GM23338 (cell line): ENCODE data around the gene ATP2B1. TPM values are rescaled to one million over a fixed set of nuclear protein-coding genes. Genes with fewer than 3 reads are reported as not detected.

Experiments used
- ATAC-seq: fragments of 200-7000 bp; cut with Tn5 transposase; 3 replicates; pipeline ENCODE4 v1.9.1; 2020
- DNase-seq: peaks from one replicate; pipeline ENCODE4 v3.0.0-alpha.2; 2015; ENCODE audit warnings: low spot score
- H2AFZ ChIP-seq: fragments of 200-600 bp; sonication (generic); 2 replicates; pipeline ENCODE4 v1.8.0; 2016; ENCODE audit warnings: antibody characterized with exemption, mild to moderate bottlenecking, moderate library complexity
- H3F3A ChIP-seq: fragments of 200-600 bp; sonication (generic); replicated peaks from 2 replicates; pipeline ENCODE4 v1.8.0; 2017; ENCODE audit warnings: antibody characterized with exemption, mixed run types, low read depth
- H3K27ac ChIP-seq: fragments of 200-600 bp; sonication (generic); 2 replicates; pipeline ENCODE4 v1.6.1; 2016; ENCODE audit warnings: low read depth
- H3K27me3 ChIP-seq: fragments of 200-600 bp; sonication (generic); 2 replicates; pipeline ENCODE4 v1.8.0; 2016; ENCODE audit warnings: mild to moderate bottlenecking, mixed run types, moderate library complexity; ENCODE audit not compliant: insufficient read depth
- H3K36me3 ChIP-seq: fragments of 200-600 bp; sonication (generic); 2 replicates; pipeline ENCODE4 v1.8.0; 2016; ENCODE audit warnings: mild to moderate bottlenecking; ENCODE audit not compliant: insufficient read depth
- H3K4me1 ChIP-seq: fragments of 200-600 bp; sonication (generic); 2 replicates; pipeline ENCODE4 v1.8.0; 2016; ENCODE audit warnings: mild to moderate bottlenecking, moderate library complexity; ENCODE audit not compliant: insufficient read depth
- H3K4me2 ChIP-seq: fragments of 200-600 bp; sonication (generic); 2 replicates; pipeline ENCODE4 v1.7.1; 2017; ENCODE audit warnings: mixed run types
- H3K4me3 ChIP-seq: fragments of 200-600 bp; sonication (generic); 2 replicates; pipeline ENCODE4 v1.6.1; 2016; ENCODE audit warnings: mixed run types
- H3K79me2 ChIP-seq: fragments of 200-600 bp; sonication (generic); replicated peaks from 2 replicates; pipeline ENCODE4 v1.8.0; 2017; ENCODE audit warnings: mild to moderate bottlenecking; ENCODE audit not compliant: insufficient read depth
- H3K9me2 ChIP-seq: fragments of 200-600 bp; sonication (generic); 2 replicates; pipeline ENCODE4 v1.8.0; 2017; ENCODE audit not compliant: insufficient read depth
- H4K20me1 ChIP-seq: fragments of 200-600 bp; sonication (generic); replicated peaks from 2 replicates; pipeline ENCODE4 v1.8.0; 2017; ENCODE audit warnings: mild to moderate bottlenecking; ENCODE audit not compliant: insufficient read depth
- H3K27ac Mint-ChIP-seq: 2 replicates; pipeline ENCODE4 v1.8.0; 2020; ENCODE audit warnings: inconsistent platforms, mild to moderate bottlenecking, moderate library complexity, mixed read lengths
- H3K27me3 Mint-ChIP-seq: 3 replicates; pipeline ENCODE4 v1.8.0; 2022; ENCODE audit warnings: low read depth, mild to moderate bottlenecking, moderate library complexity, mixed read lengths, inconsistent platforms; ENCODE audit not compliant: insufficient read depth, poor library complexity
- H3K36me3 Mint-ChIP-seq: 3 replicates; pipeline ENCODE4 v1.8.0; 2021; ENCODE audit warnings: low read depth, mild to moderate bottlenecking, inconsistent platforms, moderate library complexity, mixed read lengths
- H3K4me1 Mint-ChIP-seq: 3 replicates; pipeline ENCODE4 v1.8.0; 2020; ENCODE audit warnings: mild to moderate bottlenecking, inconsistent platforms, mixed read lengths
- H3K4me3 Mint-ChIP-seq: 3 replicates; pipeline ENCODE4 v1.8.0; 2021; ENCODE audit warnings: moderate library complexity, mild to moderate bottlenecking, inconsistent platforms, mixed read lengths
- H3K9me3 Mint-ChIP-seq: 3 replicates; pipeline ENCODE4 v1.8.0; 2020; ENCODE audit warnings: moderate library complexity, mild to moderate bottlenecking, inconsistent platforms, mixed read lengths
- CREB1 ChIP-seq: fragments of 250-450 bp; sonication (Bioruptor Pico); IDR thresholded peaks from 2 replicates; pipeline ENCODE4 v1.5.0; 2020; ENCODE audit warnings: low read depth, mild to moderate bottlenecking, moderate library complexity
- ETS1 ChIP-seq: IDR thresholded peaks from 2 replicates; pipeline ENCODE4 v1.6.1; 2016; ENCODE audit warnings: antibody characterized with exemption
- EZH2 ChIP-seq: fragments of 200-600 bp; sonication (generic); IDR thresholded peaks from one replicate; pipeline ENCODE4 v1.8.0; 2017; ENCODE audit warnings: antibody characterized with exemption, mild to moderate bottlenecking, low read depth; ENCODE audit not compliant: unreplicated experiment
- EZH2phosphoT487 ChIP-seq: fragments of 200-600 bp; sonication (generic); IDR thresholded peaks from one replicate; pipeline ENCODE4 v1.8.1; 2018; ENCODE audit warnings: antibody characterized with exemption; ENCODE audit not compliant: unreplicated experiment
- JUNB ChIP-seq: IDR thresholded peaks from one replicate; pipeline ENCODE4 v1.6.1; 2016; ENCODE audit warnings: antibody characterized with exemption; ENCODE audit not compliant: unreplicated experiment
- NANOG ChIP-seq: IDR thresholded peaks from 2 replicates; pipeline ENCODE4 v1.6.1; 2016; ENCODE audit warnings: antibody characterized with exemption, borderline replicate concordance
- POLR2AphosphoS5 ChIP-seq: IDR thresholded peaks from 2 replicates; pipeline ENCODE4 v1.6.1; 2016; ENCODE audit warnings: antibody characterized with exemption, low read depth
- STAT1 ChIP-seq: IDR thresholded peaks from one replicate; pipeline ENCODE4 v1.6.1; 2016; ENCODE audit warnings: antibody characterized with exemption; ENCODE audit not compliant: unreplicated experiment
- ZNF114 ChIP-seq: fragments of 250-450 bp; sonication (Bioruptor Pico); IDR thresholded peaks from 2 replicates; pipeline ENCODE4 v1.5.0; 2020; ENCODE audit warnings: mild to moderate bottlenecking, moderate library complexity
- ZNF331 ChIP-seq: fragments of 250-450 bp; sonication (Bioruptor Pico); IDR thresholded peaks from 2 replicates; pipeline ENCODE4 v1.5.0; 2020; ENCODE audit warnings: low read depth, mild to moderate bottlenecking, moderate library complexity
- polyA plus RNA-seq: library from polyadenylated mRNA; unstranded; fragments of >200 nt; fragmentation: Nextera tagmentation; extraction: Ambion mirVana; gene quantifications from 2 replicates; pipeline ENCODE4 v1.2.1, GENCODE V29; 2016
- total RNA-seq: library from RNA; depleted of rRNA; stranded (reverse); fragments of >200 nt; shearing (Covaris generic); gene quantifications from 2 replicates; pipeline ENCODE4 v1.2.3, GENCODE V29; 2014
- TF ChIP-seq, protein P1 (sequence below): fragments of 250-450 bp; sonication (Bioruptor Pico); IDR thresholded peaks from 2 replicates; pipeline ENCODE4 v1.5.0; 2020; ENCODE audit warnings: mild to moderate bottlenecking, moderate library complexity
- TF ChIP-seq, protein P2 (sequence below), 2 experiments: fragments of 200-600 bp in 1 of 2; sonication (generic) in 1 of 2; conservative IDR thresholded peaks; 2 replicates each; pipeline versions ENCODE4 v1.5.1 to v1.6.1; 2016 to 2017; ENCODE audit warnings: antibody characterized with exemption in 2 of 2, low read depth in 2 of 2, mild to moderate bottlenecking in 2 of 2, moderate library complexity in 1 of 2
- TF ChIP-seq, protein P3 (sequence below): IDR thresholded peaks from one replicate; pipeline ENCODE4 v1.6.1; 2018; ENCODE audit warnings: antibody characterized with exemption; ENCODE audit not compliant: unreplicated experiment

ATP2B1 gene
- total and polyA plus RNA-seq, 2 experiments from 2014 or later, result 39.3 to 42.3 TPM

GRCh38 chr12:89712706-89713105 is 4.1 kb upstream of the ATP2B1 start:
- Mint-ChIP-seq H3K27ac (no peak overlapping the region), H3K4me3 (no peak overlapping the region), H3K36me3 (peaks cover 10% of the 10 kb centered on the region), H3K27me3 (peaks cover 18% of the 10 kb centered on the region), H3K9me3 (peaks cover 24% of the 10 kb centered on the region), H3K4me1 (peaks cover 3% of the 10 kb centered on the region; the same call in 1 of the 3 replicates)
- Histone ChIP-seq H3K27ac (no peak overlapping the region), H3F3A (no peaks in the 10 kb centered on the region), H3K9me2 (peaks cover 4% of the 10 kb centered on the region; the same call in 1 of the 2 replicates), H2AFZ (no peak overlapping the region), H3K4me2 (no peak overlapping the region), H3K4me3 (no peak overlapping the region), H3K36me3 (no peaks in the 10 kb centered on the region), H3K79me2 (peaks cover 3% of the 10 kb centered on the region), H3K27me3 (peaks cover 21% of the 10 kb centered on the region), H3K4me1 (no peaks in the 10 kb centered on the region; the same call in 1 of the 2 replicates), H4K20me1 (no peaks in the 10 kb centered on the region)
- no peak for DNase-seq
- TF ChIP-seq STAT1 (no peak), CREB1 (CRISPR knock-in tag) (no peak), ZNF114 (no peak), ZNF331 (CRISPR knock-in tag) (no peak), JUNB (no peak), EZH2phosphoT487 (no peak), ETS1 (no peak), POLR2AphosphoS5 (no peak), NANOG (no peak), EZH2 (no peak)
- TF ChIP-seq, protein P1, sequence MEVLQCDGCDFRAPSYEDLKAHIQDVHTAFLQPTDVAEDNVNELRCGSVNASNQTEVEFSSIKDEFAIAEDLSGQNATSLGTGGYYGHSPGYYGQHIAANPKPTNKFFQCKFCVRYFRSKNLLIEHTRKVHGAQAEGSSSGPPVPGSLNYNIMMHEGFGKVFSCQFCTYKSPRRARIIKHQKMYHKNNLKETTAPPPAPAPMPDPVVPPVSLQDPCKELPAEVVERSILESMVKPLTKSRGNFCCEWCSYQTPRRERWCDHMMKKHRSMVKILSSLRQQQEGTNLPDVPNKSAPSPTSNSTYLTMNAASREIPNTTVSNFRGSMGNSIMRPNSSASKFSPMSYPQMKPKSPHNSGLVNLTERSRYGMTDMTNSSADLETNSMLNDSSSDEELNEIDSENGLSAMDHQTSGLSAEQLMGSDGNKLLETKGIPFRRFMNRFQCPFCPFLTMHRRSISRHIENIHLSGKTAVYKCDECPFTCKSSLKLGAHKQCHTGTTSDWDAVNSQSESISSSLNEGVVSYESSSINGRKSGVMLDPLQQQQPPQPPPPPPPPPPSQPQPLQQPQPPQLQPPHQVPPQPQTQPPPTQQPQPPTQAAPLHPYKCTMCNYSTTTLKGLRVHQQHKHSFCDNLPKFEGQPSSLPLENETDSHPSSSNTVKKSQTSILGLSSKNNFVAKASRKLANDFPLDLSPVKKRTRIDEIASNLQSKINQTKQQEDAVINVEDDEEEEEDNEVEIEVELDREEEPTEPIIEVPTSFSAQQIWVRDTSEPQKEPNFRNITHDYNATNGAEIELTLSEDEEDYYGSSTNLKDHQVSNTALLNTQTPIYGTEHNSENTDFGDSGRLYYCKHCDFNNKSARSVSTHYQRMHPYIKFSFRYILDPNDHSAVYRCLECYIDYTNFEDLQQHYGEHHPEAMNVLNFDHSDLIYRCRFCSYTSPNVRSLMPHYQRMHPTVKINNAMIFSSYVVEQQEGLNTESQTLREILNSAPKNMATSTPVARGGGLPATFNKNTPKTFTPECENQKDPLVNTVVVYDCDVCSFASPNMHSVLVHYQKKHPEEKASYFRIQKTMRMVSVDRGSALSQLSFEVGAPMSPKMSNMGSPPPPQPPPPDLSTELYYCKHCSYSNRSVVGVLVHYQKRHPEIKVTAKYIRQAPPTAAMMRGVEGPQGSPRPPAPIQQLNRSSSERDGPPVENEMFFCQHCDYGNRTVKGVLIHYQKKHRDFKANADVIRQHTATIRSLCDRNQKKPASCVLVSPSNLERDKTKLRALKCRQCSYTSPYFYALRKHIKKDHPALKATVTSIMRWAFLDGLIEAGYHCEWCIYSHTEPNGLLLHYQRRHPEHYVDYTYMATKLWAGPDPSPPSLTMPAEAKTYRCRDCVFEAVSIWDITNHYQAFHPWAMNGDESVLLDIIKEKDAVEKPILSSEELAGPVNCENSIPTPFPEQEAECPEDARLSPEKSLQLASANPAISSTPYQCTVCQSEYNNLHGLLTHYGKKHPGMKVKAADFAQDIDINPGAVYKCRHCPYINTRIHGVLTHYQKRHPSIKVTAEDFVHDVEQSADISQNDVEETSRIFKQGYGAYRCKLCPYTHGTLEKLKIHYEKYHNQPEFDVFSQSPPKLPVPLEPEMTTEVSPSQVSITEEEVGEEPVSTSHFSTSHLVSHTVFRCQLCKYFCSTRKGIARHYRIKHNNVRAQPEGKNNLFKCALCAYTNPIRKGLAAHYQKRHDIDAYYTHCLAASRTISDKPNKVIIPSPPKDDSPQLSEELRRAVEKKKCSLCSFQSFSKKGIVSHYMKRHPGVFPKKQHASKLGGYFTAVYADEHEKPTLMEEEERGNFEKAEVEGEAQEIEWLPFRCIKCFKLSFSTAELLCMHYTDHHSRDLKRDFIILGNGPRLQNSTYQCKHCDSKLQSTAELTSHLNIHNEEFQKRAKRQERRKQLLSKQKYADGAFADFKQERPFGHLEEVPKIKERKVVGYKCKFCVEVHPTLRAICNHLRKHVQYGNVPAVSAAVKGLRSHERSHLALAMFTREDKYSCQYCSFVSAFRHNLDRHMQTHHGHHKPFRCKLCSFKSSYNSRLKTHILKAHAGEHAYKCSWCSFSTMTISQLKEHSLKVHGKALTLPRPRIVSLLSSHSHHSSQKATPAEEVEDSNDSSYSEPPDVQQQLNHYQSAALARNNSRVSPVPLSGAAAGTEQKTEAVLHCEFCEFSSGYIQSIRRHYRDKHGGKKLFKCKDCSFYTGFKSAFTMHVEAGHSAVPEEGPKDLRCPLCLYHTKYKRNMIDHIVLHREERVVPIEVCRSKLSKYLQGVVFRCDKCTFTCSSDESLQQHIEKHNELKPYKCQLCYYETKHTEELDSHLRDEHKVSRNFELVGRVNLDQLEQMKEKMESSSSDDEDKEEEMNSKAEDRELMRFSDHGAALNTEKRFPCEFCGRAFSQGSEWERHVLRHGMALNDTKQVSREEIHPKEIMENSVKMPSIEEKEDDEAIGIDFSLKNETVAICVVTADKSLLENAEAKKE, result no peak
- TF ChIP-seq, protein P2, sequence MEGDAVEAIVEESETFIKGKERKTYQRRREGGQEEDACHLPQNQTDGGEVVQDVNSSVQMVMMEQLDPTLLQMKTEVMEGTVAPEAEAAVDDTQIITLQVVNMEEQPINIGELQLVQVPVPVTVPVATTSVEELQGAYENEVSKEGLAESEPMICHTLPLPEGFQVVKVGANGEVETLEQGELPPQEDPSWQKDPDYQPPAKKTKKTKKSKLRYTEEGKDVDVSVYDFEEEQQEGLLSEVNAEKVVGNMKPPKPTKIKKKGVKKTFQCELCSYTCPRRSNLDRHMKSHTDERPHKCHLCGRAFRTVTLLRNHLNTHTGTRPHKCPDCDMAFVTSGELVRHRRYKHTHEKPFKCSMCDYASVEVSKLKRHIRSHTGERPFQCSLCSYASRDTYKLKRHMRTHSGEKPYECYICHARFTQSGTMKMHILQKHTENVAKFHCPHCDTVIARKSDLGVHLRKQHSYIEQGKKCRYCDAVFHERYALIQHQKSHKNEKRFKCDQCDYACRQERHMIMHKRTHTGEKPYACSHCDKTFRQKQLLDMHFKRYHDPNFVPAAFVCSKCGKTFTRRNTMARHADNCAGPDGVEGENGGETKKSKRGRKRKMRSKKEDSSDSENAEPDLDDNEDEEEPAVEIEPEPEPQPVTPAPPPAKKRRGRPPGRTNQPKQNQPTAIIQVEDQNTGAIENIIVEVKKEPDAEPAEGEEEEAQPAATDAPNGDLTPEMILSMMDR (conservative IDR thresholded peaks at IDR 0.05; ENCODE audit: low read depth in 2 of 2), result no peak
- TF ChIP-seq, protein P3, sequence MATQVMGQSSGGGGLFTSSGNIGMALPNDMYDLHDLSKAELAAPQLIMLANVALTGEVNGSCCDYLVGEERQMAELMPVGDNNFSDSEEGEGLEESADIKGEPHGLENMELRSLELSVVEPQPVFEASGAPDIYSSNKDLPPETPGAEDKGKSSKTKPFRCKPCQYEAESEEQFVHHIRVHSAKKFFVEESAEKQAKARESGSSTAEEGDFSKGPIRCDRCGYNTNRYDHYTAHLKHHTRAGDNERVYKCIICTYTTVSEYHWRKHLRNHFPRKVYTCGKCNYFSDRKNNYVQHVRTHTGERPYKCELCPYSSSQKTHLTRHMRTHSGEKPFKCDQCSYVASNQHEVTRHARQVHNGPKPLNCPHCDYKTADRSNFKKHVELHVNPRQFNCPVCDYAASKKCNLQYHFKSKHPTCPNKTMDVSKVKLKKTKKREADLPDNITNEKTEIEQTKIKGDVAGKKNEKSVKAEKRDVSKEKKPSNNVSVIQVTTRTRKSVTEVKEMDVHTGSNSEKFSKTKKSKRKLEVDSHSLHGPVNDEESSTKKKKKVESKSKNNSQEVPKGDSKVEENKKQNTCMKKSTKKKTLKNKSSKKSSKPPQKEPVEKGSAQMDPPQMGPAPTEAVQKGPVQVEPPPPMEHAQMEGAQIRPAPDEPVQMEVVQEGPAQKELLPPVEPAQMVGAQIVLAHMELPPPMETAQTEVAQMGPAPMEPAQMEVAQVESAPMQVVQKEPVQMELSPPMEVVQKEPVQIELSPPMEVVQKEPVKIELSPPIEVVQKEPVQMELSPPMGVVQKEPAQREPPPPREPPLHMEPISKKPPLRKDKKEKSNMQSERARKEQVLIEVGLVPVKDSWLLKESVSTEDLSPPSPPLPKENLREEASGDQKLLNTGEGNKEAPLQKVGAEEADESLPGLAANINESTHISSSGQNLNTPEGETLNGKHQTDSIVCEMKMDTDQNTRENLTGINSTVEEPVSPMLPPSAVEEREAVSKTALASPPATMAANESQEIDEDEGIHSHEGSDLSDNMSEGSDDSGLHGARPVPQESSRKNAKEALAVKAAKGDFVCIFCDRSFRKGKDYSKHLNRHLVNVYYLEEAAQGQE, result no peak
- no peak for ATAC-seq
